ENCODE results near the gene CPHXL.

CPHXL gene

DNA sequence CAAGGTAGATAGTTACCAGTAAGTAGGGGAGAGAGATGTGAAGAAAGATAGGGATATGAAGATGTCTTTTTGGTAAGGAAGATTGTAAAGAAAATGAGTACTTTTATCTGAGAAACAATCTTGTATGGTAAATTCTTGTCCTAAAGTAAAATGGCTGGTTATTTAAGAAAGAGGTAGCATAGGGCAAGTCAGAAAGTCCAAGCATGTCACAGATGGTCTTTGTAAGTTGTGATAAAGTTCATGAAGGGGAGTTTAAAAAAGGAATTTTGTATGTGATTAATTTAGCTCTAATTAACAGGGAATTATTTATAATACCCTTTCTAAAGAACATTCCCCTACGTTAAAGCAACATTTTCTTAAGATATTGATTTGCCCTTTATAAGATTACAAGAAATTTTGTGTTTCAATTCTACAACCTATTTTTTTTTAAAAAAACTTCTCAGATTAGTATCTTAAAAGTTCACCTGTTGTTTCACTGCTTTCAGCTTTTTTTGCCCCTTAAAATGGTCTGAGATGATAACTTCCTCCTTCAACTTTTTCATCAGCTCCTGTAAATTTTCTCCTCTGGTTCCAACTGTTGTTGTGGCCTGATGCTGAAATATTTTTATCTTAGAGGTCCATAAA is 16.2 kb upstream of the CPHXL start:
- Mint-ChIP-seq H3K4me1 (ENCODE audit: low read depth) (no peaks in the 10 kb centered on the region), H3K27me3 (ENCODE audit: low read depth) (no peaks in the 10 kb centered on the region)

DNA sequence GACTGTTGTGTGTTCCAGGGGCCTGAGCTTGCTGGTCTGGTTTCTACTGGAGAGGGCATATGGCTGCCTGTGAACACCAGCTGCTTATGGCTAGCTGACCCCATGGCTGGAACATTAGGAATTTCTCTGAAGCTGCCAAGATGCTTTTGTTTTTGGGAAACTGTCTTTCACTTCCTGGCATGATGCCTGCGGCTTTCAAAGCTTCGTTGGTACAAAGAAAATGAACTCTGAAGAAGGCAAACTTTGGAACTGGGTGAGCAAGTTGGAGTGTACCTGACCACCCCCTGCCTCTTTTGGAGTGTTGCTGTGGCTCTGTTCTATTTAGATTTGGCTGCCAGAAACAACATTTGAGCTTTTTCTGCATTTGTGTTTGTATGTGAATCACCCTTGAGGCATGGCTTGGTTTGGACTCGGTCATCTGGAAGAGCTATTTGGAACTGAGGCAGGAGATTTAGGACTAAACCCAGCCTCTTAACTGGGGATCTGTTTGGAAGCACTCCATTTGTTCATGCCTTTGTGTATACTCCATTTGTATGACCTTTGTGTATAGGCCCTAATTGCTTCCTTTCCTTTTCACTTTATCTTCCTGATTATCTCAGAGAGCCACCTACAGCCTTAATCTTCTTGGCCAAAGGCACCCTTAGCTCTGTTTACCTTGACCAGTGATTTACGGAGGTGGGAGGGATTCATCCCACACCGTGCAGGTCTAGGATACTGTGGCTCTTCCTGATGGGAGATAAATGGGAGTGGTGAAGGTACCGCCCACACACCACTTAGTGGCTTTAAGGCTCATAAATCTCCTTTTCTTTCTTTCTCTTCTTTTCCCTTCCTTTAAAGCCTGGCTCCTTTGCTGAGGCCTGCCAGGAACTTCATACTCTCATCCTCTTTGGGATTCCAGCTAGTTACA is 7.3 kb upstream of the CPHXL start:
- Mint-ChIP-seq H3K27me3 (ENCODE audit: low read depth) (no peaks in the 10 kb centered on the region), H3K9me3 (no peaks in the 10 kb centered on the region), H3K36me3 (ENCODE audit: low read depth) (no peaks in the 10 kb centered on the region), H3K4me1 (ENCODE audit: low read depth) (no peaks in the 10 kb centered on the region), H3K4me3 (no peak overlapping the region), H3K27ac (no peak overlapping the region)
- DNase-seq (ENCODE audit: low spot score): no peak

More for the DNA sequence above, 16.2 kb upstream of the CPHXL start:
- Mint-ChIP-seq H3K27ac (no peak overlapping the region), H3K36me3 (ENCODE audit: low read depth) (no peaks in the 10 kb centered on the region), H3K4me3 (no peak overlapping the region), H3K9me3 (peaks cover 17% of the 10 kb centered on the region)
- DNase-seq (ENCODE audit: low spot score): no peak

DNA sequence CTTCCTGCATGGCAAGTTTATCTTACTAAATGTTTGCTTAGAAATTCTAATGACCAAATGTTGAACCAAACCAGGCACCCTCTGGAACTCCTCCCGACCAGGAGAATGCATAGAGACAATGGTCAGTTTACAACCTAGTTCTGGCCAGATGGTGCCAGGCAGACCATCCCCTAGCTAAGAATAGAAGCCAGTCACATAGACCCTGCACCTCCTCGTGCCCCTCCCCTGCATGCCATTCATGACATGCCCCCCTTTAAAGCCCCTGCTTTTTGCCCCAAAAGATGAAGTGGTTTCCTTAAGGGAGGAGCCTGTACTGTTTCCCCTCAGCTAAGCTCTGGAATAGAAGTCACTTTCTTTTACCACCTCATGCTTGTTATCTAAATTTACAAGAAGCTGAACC is 6.6 kb upstream of the CPHXL start:
- no peak for DNase-seq (ENCODE audit: low spot score)
- no peaks in the 10 kb centered on the region for H3K27me3 Mint-ChIP-seq (ENCODE audit: low read depth)
- H3K36me3 Mint-ChIP-seq (ENCODE audit: low read depth): no peaks in the 10 kb centered on the region
- H3K27ac Mint-ChIP-seq: no peak overlapping the region
- no peaks in the 10 kb centered on the region for H3K4me1 Mint-ChIP-seq (ENCODE audit: low read depth)
- H3K9me3 Mint-ChIP-seq: no peaks in the 10 kb centered on the region
- H3K4me3 Mint-ChIP-seq: no peak overlapping the region

DNA sequence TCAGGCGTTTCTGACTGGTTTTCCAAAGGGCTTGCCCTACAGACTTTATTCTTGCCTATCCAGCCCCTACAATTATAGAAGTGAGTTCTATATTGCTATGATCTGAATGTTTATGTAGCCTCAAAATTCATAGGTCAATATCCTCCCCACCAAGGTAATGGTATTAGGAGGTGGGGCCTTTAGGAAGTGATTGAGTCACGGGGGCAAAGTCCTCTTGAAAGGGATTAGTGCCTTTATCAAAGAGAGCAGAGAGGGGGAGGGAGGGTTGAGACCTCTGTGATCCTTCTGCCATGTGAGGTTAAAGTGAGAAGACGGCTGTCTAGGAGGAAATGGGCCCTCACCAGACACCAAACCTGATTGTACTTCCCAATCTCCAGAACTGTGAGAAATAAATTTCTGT is 931 bp upstream of the CPHXL start:
- no peaks in the 10 kb centered on the region for H3K9me3 Mint-ChIP-seq
- no peak overlapping the region for H3K27ac Mint-ChIP-seq
- no peaks in the 10 kb centered on the region for H3K36me3 Mint-ChIP-seq (ENCODE audit: low read depth)
- no peaks in the 10 kb centered on the region for H3K27me3 Mint-ChIP-seq (ENCODE audit: low read depth)
- H3K4me3 Mint-ChIP-seq: no peak overlapping the region
- DNase-seq (ENCODE audit: low spot score): no peak
- H3K4me1 Mint-ChIP-seq (ENCODE audit: low read depth): no peaks in the 10 kb centered on the region

DNA sequence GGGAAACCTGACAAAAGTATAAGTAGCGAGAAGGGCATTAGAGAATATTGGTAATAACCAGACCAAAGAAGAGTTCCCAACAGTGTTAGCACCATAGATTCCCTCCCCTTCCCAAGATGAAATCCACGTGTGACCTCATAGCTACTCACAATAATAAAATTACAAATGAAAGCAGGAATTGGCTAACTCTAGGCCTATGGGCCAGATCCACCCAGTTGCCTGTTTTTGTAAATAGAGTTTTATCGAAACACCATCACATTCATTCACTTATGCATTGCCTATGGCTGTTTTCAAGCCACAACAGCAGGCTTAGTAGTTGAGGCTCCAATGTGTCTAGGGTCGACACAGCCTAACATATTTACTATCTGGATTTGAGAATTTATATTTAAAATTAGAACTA is 7.8 kb downstream of the CPHXL start:
- H3K4me1 Mint-ChIP-seq (ENCODE audit: low read depth): no peaks in the 10 kb centered on the region
- H3K9me3 Mint-ChIP-seq: no peaks in the 10 kb centered on the region
- H3K36me3 Mint-ChIP-seq (ENCODE audit: low read depth): no peaks in the 10 kb centered on the region
- H3K27ac Mint-ChIP-seq: no peak overlapping the region
- no peaks in the 10 kb centered on the region for H3K27me3 Mint-ChIP-seq (ENCODE audit: low read depth)
- no peak for DNase-seq (ENCODE audit: low spot score)
- H3K4me3 Mint-ChIP-seq: no peak overlapping the region

DNA sequence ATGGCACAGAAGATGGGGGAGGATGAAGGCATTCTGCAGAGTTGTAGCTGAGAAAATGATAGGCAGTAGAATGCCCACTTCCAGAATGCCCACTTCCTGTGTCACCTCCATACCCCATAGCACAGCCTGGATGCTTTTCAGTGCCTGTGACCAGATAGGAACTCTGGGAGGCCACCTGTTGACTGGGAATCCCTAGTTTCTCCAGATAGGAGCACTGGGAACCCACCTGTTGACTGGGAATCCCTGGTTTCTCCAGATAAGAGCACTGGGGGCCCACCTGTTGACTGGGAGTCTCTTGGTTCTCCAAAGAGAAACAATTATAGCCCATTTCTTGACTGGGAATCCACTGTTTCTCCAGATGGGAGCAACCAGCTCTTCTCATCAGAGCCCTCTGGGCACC is 11.6 kb downstream of the CPHXL start:
- Mint-ChIP-seq H3K36me3 (ENCODE audit: low read depth) (no peaks in the 10 kb centered on the region), H3K9me3 (peaks cover 6% of the 10 kb centered on the region), H3K27ac (no peak overlapping the region), H3K27me3 (ENCODE audit: low read depth) (no peaks in the 10 kb centered on the region), H3K4me1 (ENCODE audit: low read depth) (no peaks in the 10 kb centered on the region), H3K4me3 (no peak overlapping the region)
- no peak for DNase-seq (ENCODE audit: low spot score)

DNA sequence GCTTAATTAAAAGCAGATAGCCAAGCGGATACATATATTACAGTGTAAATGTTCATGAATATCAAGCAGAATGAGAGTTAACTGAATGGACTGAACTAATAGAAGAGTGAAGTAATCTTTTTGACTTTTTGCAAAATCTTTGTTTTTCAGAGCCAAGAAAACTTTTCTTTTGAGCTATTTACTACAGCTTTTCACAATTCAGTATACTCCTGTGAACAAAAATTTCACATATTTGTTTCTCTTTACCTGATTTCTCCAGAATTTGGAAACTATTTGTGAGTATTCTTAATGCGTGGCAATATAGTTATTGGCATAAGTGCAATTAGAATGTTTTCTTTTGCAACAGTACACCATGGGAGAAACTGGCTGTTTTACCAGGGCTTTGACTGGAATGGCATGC is 15.9 kb downstream of the CPHXL start:
- Mint-ChIP-seq H3K27me3 (ENCODE audit: low read depth) (no peaks in the 10 kb centered on the region), H3K36me3 (ENCODE audit: low read depth) (no peaks in the 10 kb centered on the region)

DNA sequence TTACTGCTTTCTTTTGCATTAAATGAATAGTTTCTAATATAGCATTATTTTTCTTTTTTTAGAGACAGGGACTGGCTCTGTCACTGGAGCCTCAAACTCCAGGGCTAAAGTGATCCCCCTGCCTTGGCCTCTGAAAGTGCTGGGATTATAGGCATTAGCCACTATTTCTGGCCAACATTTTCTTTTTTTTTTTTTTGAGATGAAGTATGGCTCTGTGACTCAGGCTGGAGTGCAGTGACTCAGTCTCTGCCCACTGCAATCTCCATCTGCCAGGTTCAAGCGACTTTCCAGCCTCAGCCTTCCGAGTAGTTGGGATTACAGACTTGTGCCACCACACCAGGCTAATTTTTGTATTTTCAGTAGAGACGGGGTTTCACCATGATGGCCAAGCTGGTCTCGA is 23.0 kb downstream of the CPHXL start:
- no peaks in the 10 kb centered on the region for H3K4me1 Mint-ChIP-seq (ENCODE audit: low read depth)
- H3K27me3 Mint-ChIP-seq (ENCODE audit: low read depth): no peaks in the 10 kb centered on the region
- H3K36me3 Mint-ChIP-seq (ENCODE audit: low read depth): no peaks in the 10 kb centered on the region
- no peaks in the 10 kb centered on the region for H3K9me3 Mint-ChIP-seq
- no peak overlapping the region for H3K27ac Mint-ChIP-seq
- DNase-seq (ENCODE audit: low spot score): no peak
- H3K4me3 Mint-ChIP-seq: no peak overlapping the region

More for the DNA sequence above, 15.9 kb downstream of the CPHXL start:
- no peak overlapping the region for H3K27ac Mint-ChIP-seq
- DNase-seq (ENCODE audit: low spot score): no peak
- no peak overlapping the region for H3K4me3 Mint-ChIP-seq
- peaks cover 6% of the 10 kb centered on the region for H3K9me3 Mint-ChIP-seq
- no peaks in the 10 kb centered on the region for H3K4me1 Mint-ChIP-seq (ENCODE audit: low read depth)

DNA sequence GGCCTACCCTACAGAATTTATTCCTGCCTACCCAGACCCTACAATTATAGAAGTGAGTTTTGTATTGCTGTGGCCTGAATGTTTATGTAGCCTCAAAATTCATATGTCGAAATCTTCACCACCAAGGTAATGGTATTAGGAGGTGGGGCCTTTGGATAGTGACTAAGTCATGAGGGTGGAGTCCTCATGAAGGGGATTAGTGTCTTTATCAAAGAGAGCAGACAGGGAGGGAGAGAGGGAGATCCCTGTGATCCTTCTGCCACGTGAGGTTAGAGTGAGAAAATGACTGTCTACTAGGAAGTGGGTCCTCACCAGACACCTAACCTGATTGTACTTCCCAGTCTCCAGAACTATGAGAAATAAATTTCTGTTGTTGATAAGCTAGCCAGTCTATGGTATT is 24.0 kb downstream of the CPHXL start:
- no peaks in the 10 kb centered on the region for H3K9me3 Mint-ChIP-seq
- no peaks in the 10 kb centered on the region for H3K4me1 Mint-ChIP-seq (ENCODE audit: low read depth)
- no peak for DNase-seq (ENCODE audit: low spot score)
- H3K4me3 Mint-ChIP-seq: no peak overlapping the region
- H3K36me3 Mint-ChIP-seq (ENCODE audit: low read depth): no peaks in the 10 kb centered on the region
- H3K27me3 Mint-ChIP-seq (ENCODE audit: low read depth): no peaks in the 10 kb centered on the region
- H3K27ac Mint-ChIP-seq: no peak overlapping the region

DNA sequence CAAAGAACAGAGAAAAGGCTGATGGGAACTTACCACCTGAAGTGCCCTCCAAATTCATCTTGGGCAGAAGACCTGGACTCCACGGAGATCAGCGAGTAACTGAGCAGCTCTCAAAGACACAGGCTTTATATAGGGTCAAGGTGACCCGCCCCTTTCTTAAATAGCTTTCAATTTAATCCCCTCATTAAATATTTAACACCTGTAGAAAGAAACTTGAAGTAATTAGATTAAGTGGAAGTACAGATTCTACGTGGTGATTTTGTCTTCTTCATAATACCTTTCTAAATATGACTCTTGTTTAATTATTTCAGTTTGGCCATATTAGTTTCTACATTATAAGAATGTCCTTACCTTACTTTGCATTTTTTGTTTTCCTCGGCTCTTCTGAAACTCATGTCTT is 24.9 kb downstream of the CPHXL start, which contains the start of gene DUXB:
Gene DUXB (minus strand): TSS at position 101 of the 400 bp plus-strand sequence. CDS start 43 bp downstream, at position 58.
- no peaks in the 10 kb centered on the region for H3K4me1 Mint-ChIP-seq (ENCODE audit: low read depth)
- H3K9me3 Mint-ChIP-seq: no peaks in the 10 kb centered on the region
- H3K36me3 Mint-ChIP-seq (ENCODE audit: low read depth): no peaks in the 10 kb centered on the region
- no peak within 1 kb of the TSS for H3K4me3 Mint-ChIP-seq
- no peaks in the 10 kb centered on the region for H3K27me3 Mint-ChIP-seq (ENCODE audit: low read depth)
- DNase-seq (ENCODE audit: low spot score): no peak
- H3K27ac Mint-ChIP-seq: no peak within 1 kb of the TSS

DNA sequence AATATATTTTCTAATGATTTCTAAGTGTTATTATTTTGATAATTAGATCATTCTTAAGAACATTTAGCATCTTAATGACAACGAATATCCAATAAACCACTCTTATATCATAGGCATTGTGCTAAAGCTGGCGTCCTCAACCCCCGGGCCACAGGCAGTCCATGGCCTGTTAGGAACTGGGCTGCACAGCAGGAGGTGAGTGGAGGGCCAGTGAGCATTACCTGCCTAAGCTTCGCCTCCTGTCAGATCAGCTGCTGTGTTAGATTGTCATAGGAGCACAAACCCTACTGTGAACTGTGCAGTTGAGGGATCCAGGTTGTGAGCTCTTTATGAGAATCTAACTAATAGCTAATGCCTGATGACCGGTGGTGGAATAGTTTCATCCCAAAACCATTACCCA is 28.7 kb downstream of the CPHXL start:
- Mint-ChIP-seq H3K9me3 (no peaks in the 10 kb centered on the region), H3K4me3 (no peak overlapping the region), H3K27ac (no peak overlapping the region), H3K4me1 (ENCODE audit: low read depth) (no peaks in the 10 kb centered on the region), H3K27me3 (ENCODE audit: low read depth) (no peaks in the 10 kb centered on the region), H3K36me3 (ENCODE audit: low read depth) (no peaks in the 10 kb centered on the region)
- DNase-seq (ENCODE audit: low spot score): no peak

DNA sequence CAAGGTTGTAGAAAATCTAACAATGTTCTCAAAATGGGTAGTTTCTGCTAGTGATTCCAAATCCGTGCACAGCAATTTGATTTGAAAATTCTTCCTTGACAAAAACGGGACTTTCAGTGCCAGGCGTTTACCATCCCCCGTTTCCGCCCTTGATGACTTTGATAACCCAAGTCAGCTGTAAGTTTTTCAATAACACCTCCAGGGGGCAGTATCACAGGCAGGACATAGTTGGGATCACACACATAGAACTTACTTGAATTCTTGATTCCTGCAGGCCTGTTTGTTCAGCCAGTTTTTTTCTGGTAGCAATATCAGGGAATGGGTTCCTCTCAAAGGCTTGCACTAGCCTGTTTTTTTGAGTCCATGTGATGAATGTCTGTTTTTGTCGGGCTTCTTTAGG is 30.6 kb downstream of the CPHXL start:
- Mint-ChIP-seq H3K27me3 (ENCODE audit: low read depth) (no peaks in the 10 kb centered on the region), H3K27ac (no peak overlapping the region), H3K4me1 (ENCODE audit: low read depth) (no peaks in the 10 kb centered on the region), H3K4me3 (no peak overlapping the region), H3K36me3 (ENCODE audit: low read depth) (no peaks in the 10 kb centered on the region), H3K9me3 (no peaks in the 10 kb centered on the region)
- DNase-seq (ENCODE audit: low spot score): no peak

DNA sequence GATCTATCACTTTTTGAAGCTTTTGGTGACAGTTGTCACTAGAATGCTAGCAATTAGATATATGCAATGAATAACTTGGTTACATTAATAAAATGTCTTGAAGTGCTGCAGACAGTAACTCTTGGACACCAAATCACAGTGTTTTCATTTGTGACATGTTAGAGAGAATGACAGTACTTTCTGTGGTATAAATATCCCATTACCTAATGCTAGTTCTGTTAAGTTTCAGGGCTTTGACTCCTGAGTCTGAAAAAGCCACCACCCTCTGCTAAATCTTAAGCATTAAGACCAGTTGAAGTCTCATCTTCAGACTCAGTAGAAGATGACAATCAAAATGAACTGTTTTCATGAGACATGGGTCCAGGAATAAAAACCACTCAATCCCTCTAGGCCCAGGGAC is 38.9 kb downstream of the CPHXL start:
- DNase-seq (ENCODE audit: low spot score): no peak
- no peaks in the 10 kb centered on the region for H3K4me1 Mint-ChIP-seq (ENCODE audit: low read depth)
- H3K27ac Mint-ChIP-seq: no peak overlapping the region
- no peaks in the 10 kb centered on the region for H3K27me3 Mint-ChIP-seq (ENCODE audit: low read depth)
- no peaks in the 10 kb centered on the region for H3K36me3 Mint-ChIP-seq (ENCODE audit: low read depth)
- H3K9me3 Mint-ChIP-seq: no peaks in the 10 kb centered on the region
- no peak overlapping the region for H3K4me3 Mint-ChIP-seq

DNA sequence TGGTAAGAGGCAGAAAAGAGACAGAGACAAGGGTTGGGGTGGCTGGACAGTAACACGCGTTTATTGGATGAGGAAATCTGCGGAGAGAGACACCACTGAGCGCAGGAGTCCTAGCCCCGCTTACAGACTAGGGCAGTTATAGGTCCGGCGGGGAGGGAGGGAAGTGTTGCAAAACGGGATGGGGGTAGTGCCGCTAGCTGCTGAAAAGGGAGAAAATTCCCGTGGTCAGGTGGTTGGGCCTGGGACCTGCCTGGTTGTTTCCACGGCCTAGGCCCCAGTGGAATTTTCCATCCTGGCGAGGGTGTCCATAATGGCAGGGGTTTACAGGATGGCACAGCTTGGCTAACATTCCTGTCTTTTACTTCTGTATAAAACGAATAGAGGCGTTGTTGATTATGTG is 44.0 kb downstream of the CPHXL start:
- Mint-ChIP-seq H3K27me3 (ENCODE audit: low read depth) (no peaks in the 10 kb centered on the region), H3K36me3 (ENCODE audit: low read depth) (no peaks in the 10 kb centered on the region), H3K4me1 (ENCODE audit: low read depth) (no peaks in the 10 kb centered on the region), H3K4me3 (no peak overlapping the region), H3K9me3 (no peaks in the 10 kb centered on the region), H3K27ac (no peak overlapping the region)
- no peak for DNase-seq (ENCODE audit: low spot score)

Measured in T-helper 2 cell treated with Interferon-gamma antibody and Interleukin-4, amounts not matched to agents 5 μg/mL and 100 μg/mL, for 36 hours (primary cell).